A549 (cell line): ENCODE measurements around the gene DAGLA. TPM values are rescaled to one million over a fixed set of nuclear protein-coding genes. Genes with fewer than 3 reads are reported as not detected.

Experiments
- ATAC-seq, 2 experiments: fragments of 200-7000 bp in 1 of 2; fragments of >200 bp in 1 of 2; cut with Nextera tagmentation in 1 of 2; cut with Tn5 transposase in 1 of 2; 3 replicates each; pipeline versions ENCODE4 v1.8.0 to v1.9.1; 2018 to 2020; ENCODE audit warnings: mild to moderate bottlenecking in 1 of 2, moderate library complexity in 1 of 2
- CTCF ChIA-PET: fragments of 300-600 bp; sonication (Branson Sonifier 250); formaldehyde crosslinking; extraction: SDS; loops from one replicate; lab custom pipeline; 2021; ENCODE audit warnings: antibody characterized with exemption, inconsistent platforms; lab: Yijun Ruan, JAX
- POLR2A ChIA-PET: fragments of 350-600 bp; formaldehyde crosslinking; extraction: SDS; loops from one replicate; lab custom pipeline; 2021; ENCODE audit warnings: antibody characterized with exemption, inconsistent platforms; lab: Yijun Ruan, JAX
- DNase-seq, 2 experiments: peaks; one replicate each; pipeline versions ENCODE4 v3.0.0 to v3.0.0-alpha.2; 2011 to 2016; ENCODE audit warnings: low read depth in 1 of 2, low spot score in 1 of 2
- FAIRE-seq: peaks from 2 replicates; lab custom pipeline; 2011; peaks lifted over from hg19 to GRCh38; lab: Jason Lieb, UNC
- H3K27ac ChIP-seq, 2 experiments: fragments of >200 bp; sonication (Bioruptor Twin); formaldehyde crosslinking; 3 replicates each; pipeline ENCODE4 v1.5.1; 2016 to 2017
- H3K4me1 ChIP-seq: fragments of >200 bp; sonication (Bioruptor Twin); formaldehyde crosslinking; 3 replicates; pipeline ENCODE4 v1.6.1; 2016
- H3K4me2 ChIP-seq: fragments of >200 bp; sonication (Bioruptor Twin); formaldehyde crosslinking; 3 replicates; pipeline ENCODE4 v1.6.1; 2016
- H3K4me3 ChIP-seq: fragments of >200 bp; sonication (Bioruptor Twin); formaldehyde crosslinking; 3 replicates; pipeline ENCODE4 v1.5.1; 2016
- H3K9me3 ChIP-seq: fragments of >200 bp; sonication (Bioruptor Twin); formaldehyde crosslinking; 3 replicates; pipeline ENCODE4 v1.6.1; 2016
- ATOH8 ChIP-seq: fragments of 250-450 bp; sonication (Bioruptor Pico); IDR thresholded peaks from 2 replicates; pipeline ENCODE4 v1.5.0; 2020; ENCODE audit warnings: low read depth, mild to moderate bottlenecking, moderate library complexity
- BHLHE40 ChIP-seq: IDR thresholded peaks from 2 replicates; pipeline ENCODE4 v1.6.1; 2012; ENCODE audit warnings: low read depth, low read length, inconsistent platforms
- CBX2 ChIP-seq: fragments of 200-600 bp; sonication (generic); IDR thresholded peaks from 2 replicates; pipeline ENCODE4 v1.6.1; 2016; ENCODE audit warnings: low read depth, mild to moderate bottlenecking, borderline replicate concordance
- CHD2 ChIP-seq: fragments of 150-350 bp; IDR thresholded peaks from 2 replicates; pipeline ENCODE4 v1.6.1; 2014; ENCODE audit warnings: low read length; ENCODE audit not compliant: partially characterized antibody
- EHMT2 ChIP-seq: fragments of 200-600 bp; sonication (generic); IDR thresholded peaks from 2 replicates; pipeline ENCODE4 v1.6.1; 2016; ENCODE audit warnings: antibody characterized with exemption, low read depth, mild to moderate bottlenecking, moderate library complexity
- EP300 ChIP-seq, 2 experiments: fragments of >200 bp; sonication (Bioruptor Twin); formaldehyde crosslinking; IDR thresholded peaks; 2 replicates in 1 of 2; 3 replicates in 1 of 2; pipeline ENCODE4 v1.6.1; 2016 to 2017
- FOSL2 ChIP-seq, 2 experiments: fragments of 450-650 bp in 1 of 2; fragments of >200 bp in 1 of 2; sonication (Bioruptor Twin) in 1 of 2; formaldehyde crosslinking; IDR thresholded peaks; 2 replicates each; pipeline versions ENCODE4 v1.5.0 to v1.6.1; 2016 to 2020; ENCODE audit warnings: mild to moderate bottlenecking in 1 of 2, moderate library complexity in 1 of 2
- GATA3 ChIP-seq: IDR thresholded peaks from 2 replicates; pipeline ENCODE4 v1.6.1; 2012; ENCODE audit warnings: borderline replicate concordance
- HES2 ChIP-seq: fragments of >200 bp; sonication (Bioruptor Twin); formaldehyde crosslinking; IDR thresholded peaks from 2 replicates; pipeline ENCODE4 v1.6.1; 2016
- HEYL ChIP-seq: fragments of 250-450 bp; sonication (Bioruptor Pico); IDR thresholded peaks from 2 replicates; pipeline ENCODE4 v1.8.0; 2021; ENCODE audit warnings: mild to moderate bottlenecking, moderate library complexity
- HMGXB4 ChIP-seq: fragments of 250-450 bp; sonication (Bioruptor Pico); IDR thresholded peaks from 2 replicates; pipeline ENCODE4 v1.5.0; 2021; ENCODE audit warnings: mild to moderate bottlenecking, moderate library complexity, borderline replicate concordance
- HOXA7 ChIP-seq: fragments of 250-450 bp; sonication (Bioruptor Pico); IDR thresholded peaks from 2 replicates; pipeline ENCODE4 v1.5.0; 2020; ENCODE audit warnings: mild to moderate bottlenecking, moderate library complexity
- JUN ChIP-seq, 2 experiments: fragments of >200 bp; sonication (Bioruptor Twin); formaldehyde crosslinking; IDR thresholded peaks; 2 replicates in 1 of 2; 3 replicates in 1 of 2; pipeline ENCODE4 v1.6.1; 2016 to 2017
- JUNB ChIP-seq: fragments of >200 bp; sonication (Bioruptor Twin); formaldehyde crosslinking; IDR thresholded peaks from 2 replicates; pipeline ENCODE4 v1.6.1; 2016
- KDM5A ChIP-seq: fragments of 200-600 bp; sonication (generic); IDR thresholded peaks from 2 replicates; pipeline ENCODE4 v1.6.1; 2016; ENCODE audit warnings: antibody characterized with exemption, mild to moderate bottlenecking
- MAFK ChIP-seq: fragments of 450-650 bp; IDR thresholded peaks from 2 replicates; pipeline ENCODE4 v1.6.1; 2014; ENCODE audit not compliant: partially characterized antibody
- NFE2L2 ChIP-seq: fragments of 150-350 bp; conservative IDR thresholded peaks from 2 replicates; pipeline ENCODE4 v1.6.1; 2014; ENCODE audit warnings: low read length
- NR3C1 ChIP-seq: fragments of >200 bp; sonication (Bioruptor Twin); formaldehyde crosslinking; IDR thresholded peaks from 3 replicates; pipeline ENCODE4 v1.6.1; 2017
- POLR2A ChIP-seq: IDR thresholded peaks from 2 replicates; pipeline ENCODE4 v1.6.1; 2012; ENCODE audit warnings: mild to moderate bottlenecking, low read length
- RARB ChIP-seq: fragments of 250-450 bp; sonication (Bioruptor Pico); IDR thresholded peaks from 2 replicates; pipeline ENCODE4 v1.8.0; 2021; ENCODE audit warnings: mild to moderate bottlenecking, moderate library complexity
- SMC3 ChIP-seq: fragments of >200 bp; sonication (Bioruptor Twin); formaldehyde crosslinking; IDR thresholded peaks from 3 replicates; pipeline ENCODE4 v1.6.1; 2018; ENCODE audit warnings: inconsistent platforms
- TFCP2L1 ChIP-seq: fragments of 250-450 bp; sonication (Bioruptor Pico); IDR thresholded peaks from 2 replicates; pipeline ENCODE4 v1.5.0; 2021; ENCODE audit warnings: mild to moderate bottlenecking
- TP53 ChIP-seq: fragments of 250-450 bp; sonication (Bioruptor Pico); IDR thresholded peaks from 2 replicates; pipeline ENCODE4 v1.5.0; 2021; ENCODE audit warnings: mild to moderate bottlenecking, moderate library complexity
- USF2 ChIP-seq: fragments of 450-650 bp; IDR thresholded peaks from 2 replicates; pipeline ENCODE4 v1.6.1; 2014; ENCODE audit warnings: antibody characterized with exemption
- ZNF302 ChIP-seq: fragments of 250-450 bp; sonication (Bioruptor Pico); IDR thresholded peaks from 2 replicates; pipeline ENCODE4 v1.9.0; 2021; ENCODE audit warnings: inconsistent platforms, mild to moderate bottlenecking, moderate library complexity
- WGBS: methylation state at CpG from one replicate; pipeline ENCODE4 v1.1.6; 2017; ENCODE audit errors: missing lambda C conversion rate; 5-methylcytosine and 5-hydroxymethylcytosine counted together
- polyA plus RNA-seq, 4 experiments: library from polyadenylated mRNA; depleted of rRNA in 3 of 4; stranded (reverse); fragments of >200 nt; fragmentation: RNase III in 1 of 4; extraction: RNeasy Plus Mini Kit Qiagen cat#74134 plus additional on column Dnase treatment in 1 of 4; gene quantifications; 2 replicates in 3 of 4; 3 replicates in 1 of 4; pipeline ENCODE4 v1.2.3, GENCODE V29; 2011 to 2017
- TF ChIP-seq, protein P1 (sequence below): IDR thresholded peaks from 2 replicates; pipeline ENCODE4 v1.6.1; 2012; ENCODE audit warnings: low read depth, borderline replicate concordance
- TF ChIP-seq, protein P2 (sequence below): fragments of 200-600 bp; sonication (generic); IDR thresholded peaks from 2 replicates; pipeline ENCODE4 v1.6.1; 2016; ENCODE audit warnings: antibody characterized with exemption, mild to moderate bottlenecking, moderate library complexity

DAGLA gene
- polyA plus RNA-seq, 2 of the 4 experiments (the other 2 are of a cell fraction), result 0.93 to 2.5 TPM

DNA sequence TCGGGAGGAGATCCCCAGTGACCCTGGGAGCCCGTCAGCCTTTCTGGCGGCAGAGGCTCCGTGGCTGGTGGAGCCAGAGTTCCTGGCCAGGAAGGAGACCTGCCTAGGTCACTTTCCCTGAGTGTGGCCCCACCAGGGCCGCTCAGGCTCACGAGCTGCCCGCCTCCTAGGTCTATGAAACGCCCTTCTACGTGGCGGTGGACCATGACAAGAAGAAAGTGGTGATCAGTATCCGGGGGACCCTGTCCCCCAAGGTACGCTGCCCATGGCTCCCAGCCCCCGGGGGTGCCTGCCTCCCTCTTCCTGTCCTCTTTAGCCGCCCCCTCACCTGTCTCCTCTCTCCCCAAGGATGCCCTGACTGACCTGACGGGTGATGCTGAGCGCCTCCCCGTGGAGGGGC is 55.2 kb downstream of the DAGLA start:
- Histone ChIP-seq H3K9me3 (no peaks in the 10 kb centered on the region), H3K4me2 (no peak overlapping the region), H3K27ac (no peak overlapping the region), H3K4me3 (no peak overlapping the region), H3K4me1 (peaks cover 7% of the 10 kb centered on the region)
- CTCF ChIA-PET, result interaction anchor here (1.0 to 11.4 kb wide), 7 partner anchors 11 to 289 kb away, joined by 3 to 156 read pairs (median 7); no protein-coding TSS in a partner anchor
- TF ChIP-seq ZNF302 (CRISPR knock-in tag) (no peak), HMGXB4 (CRISPR knock-in tag) (no peak)
- DNase-seq (no peak), FAIRE-seq (no peak), ATAC-seq (no peak)
- WGBS, result 87% methylated on average over 16 of the region's 17 CpGs
- POLR2A ChIA-PET, result no interaction called here

DNA sequence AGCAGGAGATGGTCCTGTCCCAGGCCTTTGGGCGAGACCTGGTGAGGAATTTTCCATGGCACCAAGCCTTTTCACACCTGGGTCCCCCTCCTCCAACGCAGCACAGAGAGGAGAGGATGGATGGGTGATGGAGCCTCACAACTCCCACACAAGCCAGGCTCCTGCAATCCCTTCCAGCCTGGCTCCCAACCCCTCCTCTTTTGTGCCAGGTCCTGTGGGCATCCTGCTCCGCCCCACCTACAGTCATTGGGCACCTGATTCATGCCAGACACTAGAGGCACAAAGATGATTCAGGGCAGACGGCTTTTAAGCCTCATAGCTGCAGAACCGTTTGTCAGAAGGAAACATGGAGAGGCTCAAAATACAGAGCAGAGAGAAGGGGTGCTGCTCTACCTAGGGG is 56.1 kb downstream of the DAGLA start:
- H3K4me3 ChIP-seq, result no peak overlapping the region
- no peak for DNase-seq
- no peak overlapping the region for H3K27ac ChIP-seq
- no peak for ATAC-seq
- WGBS, result 54% methylated on average over 5 of the region's 5 CpGs
- no peaks in the 10 kb centered on the region for H3K9me3 ChIP-seq
- H3K4me2 ChIP-seq, result no peak overlapping the region
- H3K4me1 ChIP-seq, result no peaks in the 10 kb centered on the region; the same call in 2 of the 3 replicates
- CTCF ChIA-PET, result interaction anchor here (0.7 to 11.4 kb wide), 8 partner anchors 10 to 227 kb away, joined by 3 to 156 read pairs (median 4); partner anchors contain the start of gene LRRC10B
- no peak for FAIRE-seq
- TF ChIP-seq HES2 (no peak), JUN (IDR thresholded peaks at IDR 0.05) (no peak), CBX2 (no peak), GATA3 (no peak), EP300 (IDR thresholded peaks at IDR 0.05) (no peak), NR3C1 (no peak), HEYL (CRISPR knock-in tag) (no peak), USF2 (no peak), FOSL2 (IDR thresholded peaks at IDR 0.05) (no peak), FOSL2 (CRISPR knock-in tag; IDR thresholded peaks at IDR 0.05) (no peak), POLR2A (no peak), KDM5A (no peak), SMC3 (no peak), BHLHE40 (no peak), JUNB (no peak), EHMT2 (no peak), TFCP2L1 (CRISPR knock-in tag) (no peak), ZNF302 (CRISPR knock-in tag) (no peak), HOXA7 (CRISPR knock-in tag) (no peak)
- TF ChIP-seq, protein P1, sequence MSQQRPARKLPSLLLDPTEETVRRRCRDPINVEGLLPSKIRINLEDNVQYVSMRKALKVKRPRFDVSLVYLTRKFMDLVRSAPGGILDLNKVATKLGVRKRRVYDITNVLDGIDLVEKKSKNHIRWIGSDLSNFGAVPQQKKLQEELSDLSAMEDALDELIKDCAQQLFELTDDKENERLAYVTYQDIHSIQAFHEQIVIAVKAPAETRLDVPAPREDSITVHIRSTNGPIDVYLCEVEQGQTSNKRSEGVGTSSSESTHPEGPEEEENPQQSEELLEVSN, result no peak
- TF ChIP-seq, all 56 proteins: peak for 0
- POLR2A ChIA-PET, result no interaction called here

DNA sequence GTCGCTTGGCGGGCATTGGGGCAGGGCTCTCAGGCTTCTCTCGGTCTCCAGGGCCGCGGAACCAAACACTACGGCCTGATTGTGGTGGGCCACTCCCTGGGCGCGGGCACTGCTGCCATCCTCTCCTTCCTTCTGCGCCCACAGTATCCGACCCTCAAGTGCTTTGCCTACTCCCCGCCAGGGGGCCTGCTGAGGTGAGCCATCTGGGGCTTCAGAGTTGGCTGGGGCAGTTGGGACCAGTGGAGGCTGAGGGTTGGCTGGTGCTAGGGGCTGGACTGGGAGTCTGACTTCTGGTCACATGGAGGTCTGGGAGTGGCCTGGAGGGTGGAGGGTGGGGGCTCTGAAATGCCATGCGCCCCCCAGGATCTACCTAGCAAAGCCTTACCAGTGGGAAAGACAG is 56.9 kb downstream of the DAGLA start:
- FAIRE-seq, result no peak
- 87% methylated on average over 12 of the region's 12 CpGs for WGBS
- CTCF ChIA-PET, result interaction anchor here (0.9 to 11.4 kb wide), 5 partner anchors 10 to 260 kb away, joined by 3 to 156 read pairs (median 3); partner anchors contain the start of gene LRRC10B
- no peak for DNase-seq
- Histone ChIP-seq H3K4me3 (no peak overlapping the region), H3K27ac (no peak overlapping the region), H3K4me2 (no peak overlapping the region), H3K4me1 (no peaks in the 10 kb centered on the region), H3K9me3 (no peaks in the 10 kb centered on the region)
- ATAC-seq, result peak; percentile 22 to 67; a peak in 4 of 6 replicates
- POLR2A ChIA-PET, result no interaction called here
- TF ChIP-seq HES2 (no peak), ATOH8 (CRISPR knock-in tag) (no peak), FOSL2 (IDR thresholded peaks at IDR 0.05) (no peak), FOSL2 (CRISPR knock-in tag; IDR thresholded peaks at IDR 0.05) (no peak), MAFK (no peak), CHD2 (no peak), NFE2L2 (no peak), TP53 (no peak), RARB (no peak)
- TF ChIP-seq, protein P2, sequence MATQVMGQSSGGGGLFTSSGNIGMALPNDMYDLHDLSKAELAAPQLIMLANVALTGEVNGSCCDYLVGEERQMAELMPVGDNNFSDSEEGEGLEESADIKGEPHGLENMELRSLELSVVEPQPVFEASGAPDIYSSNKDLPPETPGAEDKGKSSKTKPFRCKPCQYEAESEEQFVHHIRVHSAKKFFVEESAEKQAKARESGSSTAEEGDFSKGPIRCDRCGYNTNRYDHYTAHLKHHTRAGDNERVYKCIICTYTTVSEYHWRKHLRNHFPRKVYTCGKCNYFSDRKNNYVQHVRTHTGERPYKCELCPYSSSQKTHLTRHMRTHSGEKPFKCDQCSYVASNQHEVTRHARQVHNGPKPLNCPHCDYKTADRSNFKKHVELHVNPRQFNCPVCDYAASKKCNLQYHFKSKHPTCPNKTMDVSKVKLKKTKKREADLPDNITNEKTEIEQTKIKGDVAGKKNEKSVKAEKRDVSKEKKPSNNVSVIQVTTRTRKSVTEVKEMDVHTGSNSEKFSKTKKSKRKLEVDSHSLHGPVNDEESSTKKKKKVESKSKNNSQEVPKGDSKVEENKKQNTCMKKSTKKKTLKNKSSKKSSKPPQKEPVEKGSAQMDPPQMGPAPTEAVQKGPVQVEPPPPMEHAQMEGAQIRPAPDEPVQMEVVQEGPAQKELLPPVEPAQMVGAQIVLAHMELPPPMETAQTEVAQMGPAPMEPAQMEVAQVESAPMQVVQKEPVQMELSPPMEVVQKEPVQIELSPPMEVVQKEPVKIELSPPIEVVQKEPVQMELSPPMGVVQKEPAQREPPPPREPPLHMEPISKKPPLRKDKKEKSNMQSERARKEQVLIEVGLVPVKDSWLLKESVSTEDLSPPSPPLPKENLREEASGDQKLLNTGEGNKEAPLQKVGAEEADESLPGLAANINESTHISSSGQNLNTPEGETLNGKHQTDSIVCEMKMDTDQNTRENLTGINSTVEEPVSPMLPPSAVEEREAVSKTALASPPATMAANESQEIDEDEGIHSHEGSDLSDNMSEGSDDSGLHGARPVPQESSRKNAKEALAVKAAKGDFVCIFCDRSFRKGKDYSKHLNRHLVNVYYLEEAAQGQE, result no peak
